Thymus (tissue), 11 donors: ENCODE measurements around the gene TBC1D16. TPM values are rescaled to one million over a fixed set of nuclear protein-coding genes. Genes with fewer than 3 reads are reported as not detected.

Experiments
- DNase-seq, 9 donors: peaks; one replicate each; pipeline ENCODE4 v3.0.0-alpha.2; 2013; ENCODE audit warnings: low spot score in 9 of 9, low read depth in 6 of 9, missing footprints in 1 of 9
- H3K27ac ChIP-seq, 2 donors: one replicate each; pipeline ENCODE4 v1.5.1; 2013; ENCODE audit warnings: control low read depth in 1 of 2, low read depth in 1 of 2, low read length in 1 of 2, mild to moderate bottlenecking in 1 of 2, moderate library complexity in 1 of 2
- H3K27me3 ChIP-seq, 2 donors: one replicate each; pipeline ENCODE4 v1.5.1; 2013; ENCODE audit warnings: low read length in 1 of 2; ENCODE audit not compliant: control insufficient read depth in 2 of 2, insufficient read depth in 1 of 2
- H3K36me3 ChIP-seq, 2 donors: one replicate each; pipeline ENCODE4 v1.5.1; 2013; ENCODE audit warnings: low read length in 1 of 2, mild to moderate bottlenecking in 1 of 2, moderate library complexity in 1 of 2; ENCODE audit not compliant: control insufficient read depth in 2 of 2, insufficient read depth in 2 of 2
- H3K4me1 ChIP-seq, 2 donors: one replicate each; pipeline ENCODE4 v1.5.1; 2013; ENCODE audit warnings: low read length in 2 of 2; ENCODE audit not compliant: control insufficient read depth in 2 of 2, insufficient read depth in 2 of 2
- H3K4me3 ChIP-seq, 2 donors: one replicate each; pipeline ENCODE4 v1.5.1; 2013; ENCODE audit warnings: low read length in 2 of 2, control low read depth in 1 of 2, mild to moderate bottlenecking in 1 of 2
- H3K9me3 ChIP-seq, 2 donors: one replicate each; pipeline ENCODE4 v1.5.1; 2013; ENCODE audit warnings: low read length in 1 of 2, mild to moderate bottlenecking in 1 of 2; ENCODE audit not compliant: control insufficient read depth in 2 of 2, insufficient read depth in 1 of 2
- WGBS: extraction: QIAGEN DNeasy Blood & Tissue Kit; methylation state at CpG from one replicate; pipeline ENCODE4 v1.1.7; 2013; 5-methylcytosine and 5-hydroxymethylcytosine counted together
- polyA plus RNA-seq: library from polyadenylated mRNA; stranded (reverse); fragments of 200-250 nt; gene quantifications from one replicate; pipeline ENCODE4 v1.2.3, GENCODE V29; 2013
- total RNA-seq: library from RNA; stranded (reverse); fragments of 120-200 nt; gene quantifications from one replicate; pipeline ENCODE4 v1.2.4, GENCODE V29; 2013
- donor health status: healthy.

Gene TBC1D16
- total and polyA plus RNA-seq, 2 donors: 3.7 to 4.2 TPM

- H3K27ac ChIP-seq: no peak overlapping the region
- no peaks in the 10 kb centered on the region for H3K36me3 ChIP-seq
- WGBS: 66% methylated on average over 23 of the region's 23 CpGs
- DNase-seq: peak in 1 of 9 donors; percentile 21
- H3K27me3 ChIP-seq: peaks cover 0 to 51% of the 10 kb centered on the region in 2 donors
- no peaks in the 10 kb centered on the region for H3K9me3 ChIP-seq
- H3K4me3 ChIP-seq: no peak overlapping the region
- no peaks in the 10 kb centered on the region for H3K4me1 ChIP-seq
Observed at GRCh38 chr17:79915850-79916430, 119.7 kb downstream of the TBC1D16 start.

GRCh38 chr17:79914813-79915740 lies 120.6 kb downstream of the TBC1D16 start:
- no peak overlapping the region for H3K4me3 ChIP-seq
- no peaks in the 10 kb centered on the region for H3K36me3 ChIP-seq
- no peaks in the 10 kb centered on the region for H3K9me3 ChIP-seq
- no peak overlapping the region for H3K27ac ChIP-seq
- no peaks in the 10 kb centered on the region for H3K4me1 ChIP-seq
- 79% methylated on average over 19 of the region's 19 CpGs for WGBS
- DNase-seq: no peak
- H3K27me3 ChIP-seq: peaks cover 0 to 43% of the 10 kb centered on the region in 2 donors

- no peak for DNase-seq
- WGBS: 93% methylated on average over 20 of the region's 20 CpGs
Observed at GRCh38 chr17:79913896-79914812, 121.5 kb downstream of the TBC1D16 start.

GRCh38 chr17:79913451-79913850 lies 122.2 kb downstream of the TBC1D16 start:
- H3K36me3 ChIP-seq: no peaks in the 10 kb centered on the region
- no peaks in the 10 kb centered on the region for H3K9me3 ChIP-seq
- no peak for DNase-seq
- H3K4me1 ChIP-seq: no peaks in the 10 kb centered on the region
- H3K27me3 ChIP-seq: peaks cover 0 to 32% of the 10 kb centered on the region in 2 donors
- H3K4me3 ChIP-seq: no peak overlapping the region
- 95% methylated on average over 9 of the region's 9 CpGs for WGBS
- H3K27ac ChIP-seq: no peak overlapping the region

More at GRCh38 chr17:79913896-79914812, 121.5 kb downstream of the TBC1D16 start:
- Histone ChIP-seq H3K36me3 (no peaks in the 10 kb centered on the region), H3K27ac (no peak overlapping the region), H3K27me3 (peaks cover 0 to 36% of the 10 kb centered on the region in 2 donors), H3K4me3 (no peak overlapping the region), H3K9me3 (no peaks in the 10 kb centered on the region), H3K4me1 (no peaks in the 10 kb centered on the region)

GRCh38 chr17:79912552-79913330 lies 122.9 kb downstream of the TBC1D16 start:
- no peak for DNase-seq
- Histone ChIP-seq H3K4me1 (no peaks in the 10 kb centered on the region), H3K4me3 (no peak overlapping the region), H3K36me3 (no peaks in the 10 kb centered on the region), H3K27me3 (peaks cover 0 to 31% of the 10 kb centered on the region in 2 donors), H3K27ac (no peak overlapping the region), H3K9me3 (no peaks in the 10 kb centered on the region)
- WGBS: 93% methylated on average over 14 of the region's 14 CpGs

- Histone ChIP-seq H3K36me3 (no peaks in the 10 kb centered on the region), H3K27ac (no peak overlapping the region), H3K27me3 (peaks cover 0 to 29% of the 10 kb centered on the region in 2 donors), H3K9me3 (no peaks in the 10 kb centered on the region), H3K4me1 (no peaks in the 10 kb centered on the region), H3K4me3 (no peak overlapping the region)
- DNase-seq: no peak
- 92% methylated on average over 20 of the region's 20 CpGs for WGBS
Observed at GRCh38 chr17:79911430-79912399, 124.0 kb downstream of the TBC1D16 start.

GRCh38 chr17:79910985-79911361 lies 124.7 kb downstream of the TBC1D16 start:
- Histone ChIP-seq H3K4me1 (no peaks in the 10 kb centered on the region), H3K4me3 (no peak overlapping the region), H3K27me3 (peaks cover 0 to 28% of the 10 kb centered on the region in 2 donors), H3K27ac (no peak overlapping the region), H3K36me3 (no peaks in the 10 kb centered on the region), H3K9me3 (no peaks in the 10 kb centered on the region)
- WGBS: 94% methylated on average over 14 of the region's 14 CpGs
- no peak for DNase-seq
